Colonic mucosa (tissue), 4 donors: ENCODE data around the gene AP2S1. TPM values are rescaled to one million over a fixed set of nuclear protein-coding genes. Genes with fewer than 3 reads are reported as not detected.
A peak's percentile ranks its signal among the peaks of the same experiment; 100 is the strongest.

Experiments used
- DNase-seq: peaks from one replicate; pipeline ENCODE4 v3.0.0-alpha.2; 2020
- H3K27ac ChIP-seq: fragments of 200-600 bp; one replicate; pipeline ENCODE4 v1.8.0; 2021
- H3K27me3 ChIP-seq: fragments of 200-600 bp; one replicate; pipeline ENCODE4 v1.8.0; 2021
- H3K36me3 ChIP-seq: fragments of 200-600 bp; one replicate; pipeline ENCODE4 v1.8.0; 2021
- H3K4me1 ChIP-seq: fragments of 200-600 bp; one replicate; pipeline ENCODE4 v1.8.0; 2021; ENCODE audit warnings: mild to moderate bottlenecking
- H3K4me3 ChIP-seq: fragments of 200-600 bp; one replicate; pipeline ENCODE4 v1.8.0; 2021
- H3K9ac ChIP-seq, 2 donors: one replicate each; pipeline ENCODE4 v1.7.0; 2013; ENCODE audit warnings: control low read depth in 2 of 2, low read depth in 2 of 2, low read length in 2 of 2
- H3K9me3 ChIP-seq: fragments of 200-600 bp; one replicate; pipeline ENCODE4 v1.8.0; 2021
- intact Hi-C: fragments of 100-400 bp; cut with DNase I; formaldehyde crosslinking; loops from one replicate; pipeline ENCODE4 v1.14.1; 2022
- total RNA-seq, 2 donors: library from RNA; stranded (reverse); fragmentation: NEBNext Ultra II Directional in 1 of 2; extraction: Animal tissue kit (Norgen Biotek cat#: 25700) in 1 of 2; gene quantifications; one replicate each; pipeline ENCODE4 v1.2.1, GENCODE V29; 2021
- TF ChIP-seq, protein P1 (sequence below): fragments of 200-600 bp; IDR thresholded peaks from one replicate; pipeline ENCODE4 v1.8.0; 2022; ENCODE audit warnings: antibody characterized with exemption, mild to moderate bottlenecking
- donor health status: healthy.
- donor health status: DM: no; HTN: no; CAD: no.
- donor health status: DM: no; HTN: no; CAD: no.

AP2S1 gene
- total RNA-seq, 2 donors from 2014 or later: 132 to 208 TPM

DNA sequence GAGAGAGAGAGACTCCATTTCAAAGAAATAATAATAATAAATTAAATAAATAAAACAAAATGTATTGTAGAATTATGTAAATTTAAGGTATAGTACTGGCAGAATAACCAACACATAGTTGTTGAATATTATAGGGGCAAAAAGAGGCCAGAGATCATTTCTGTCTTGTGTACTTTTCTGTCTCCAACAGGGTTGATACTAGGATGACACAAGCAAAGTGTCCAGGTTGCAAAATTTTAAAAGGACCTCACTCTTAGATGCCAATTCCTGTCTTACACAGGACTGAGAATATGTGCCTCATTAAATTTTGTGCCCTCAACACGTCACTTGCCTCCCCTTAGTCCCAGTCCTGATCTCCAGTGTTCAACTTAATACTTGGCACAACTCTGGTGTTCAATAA lies 2.2 kb upstream of the AP2S1 start:
- TF ChIP-seq, protein P1, sequence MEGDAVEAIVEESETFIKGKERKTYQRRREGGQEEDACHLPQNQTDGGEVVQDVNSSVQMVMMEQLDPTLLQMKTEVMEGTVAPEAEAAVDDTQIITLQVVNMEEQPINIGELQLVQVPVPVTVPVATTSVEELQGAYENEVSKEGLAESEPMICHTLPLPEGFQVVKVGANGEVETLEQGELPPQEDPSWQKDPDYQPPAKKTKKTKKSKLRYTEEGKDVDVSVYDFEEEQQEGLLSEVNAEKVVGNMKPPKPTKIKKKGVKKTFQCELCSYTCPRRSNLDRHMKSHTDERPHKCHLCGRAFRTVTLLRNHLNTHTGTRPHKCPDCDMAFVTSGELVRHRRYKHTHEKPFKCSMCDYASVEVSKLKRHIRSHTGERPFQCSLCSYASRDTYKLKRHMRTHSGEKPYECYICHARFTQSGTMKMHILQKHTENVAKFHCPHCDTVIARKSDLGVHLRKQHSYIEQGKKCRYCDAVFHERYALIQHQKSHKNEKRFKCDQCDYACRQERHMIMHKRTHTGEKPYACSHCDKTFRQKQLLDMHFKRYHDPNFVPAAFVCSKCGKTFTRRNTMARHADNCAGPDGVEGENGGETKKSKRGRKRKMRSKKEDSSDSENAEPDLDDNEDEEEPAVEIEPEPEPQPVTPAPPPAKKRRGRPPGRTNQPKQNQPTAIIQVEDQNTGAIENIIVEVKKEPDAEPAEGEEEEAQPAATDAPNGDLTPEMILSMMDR: no peak
- DNase-seq: no peak
- Histone ChIP-seq H3K4me1 (peaks cover 5% of the 10 kb centered on the region), H3K4me3 (no peak overlapping the region), H3K27me3 (no peaks in the 10 kb centered on the region), H3K27ac (no peak overlapping the region), H3K9ac (no peak overlapping the region), H3K36me3 (no peaks in the 10 kb centered on the region), H3K9me3 (no peaks in the 10 kb centered on the region)
- intact Hi-C loops: no loop called here

DNA sequence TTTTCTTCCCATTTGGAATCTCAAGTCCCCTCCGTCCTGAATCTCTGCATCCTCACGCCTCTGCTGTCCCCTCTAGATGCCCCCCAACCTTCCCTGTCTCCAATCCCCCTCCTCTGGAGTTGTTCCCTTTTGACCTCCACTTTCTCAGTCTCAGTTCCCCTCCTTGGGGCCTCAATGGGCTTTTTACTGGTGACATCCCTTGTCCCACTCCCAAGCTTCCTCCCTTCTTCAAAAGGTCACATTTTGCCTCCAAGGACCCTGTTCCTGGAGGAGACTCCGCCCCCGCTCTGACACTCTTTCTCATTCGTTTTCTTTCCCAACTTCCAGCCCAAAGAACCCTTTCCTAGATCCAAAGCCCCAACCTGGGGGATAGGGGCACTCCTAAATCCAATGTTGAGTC lies 1.0 kb downstream of the AP2S1 start:
- Histone ChIP-seq H3K27me3 (no peaks in the 10 kb centered on the region), H3K27ac (peak overlapping the region; percentile 76), H3K9ac (peak overlapping the region; percentile 70 to 93), H3K9me3 (no peaks in the 10 kb centered on the region), H3K4me3 (peak overlapping the region; percentile 73), H3K4me1 (peaks cover 5% of the 10 kb centered on the region), H3K36me3 (no peaks in the 10 kb centered on the region)
- no peak for DNase-seq
- intact Hi-C loops: no loop called here
- TF ChIP-seq, protein P1: no peak

DNA sequence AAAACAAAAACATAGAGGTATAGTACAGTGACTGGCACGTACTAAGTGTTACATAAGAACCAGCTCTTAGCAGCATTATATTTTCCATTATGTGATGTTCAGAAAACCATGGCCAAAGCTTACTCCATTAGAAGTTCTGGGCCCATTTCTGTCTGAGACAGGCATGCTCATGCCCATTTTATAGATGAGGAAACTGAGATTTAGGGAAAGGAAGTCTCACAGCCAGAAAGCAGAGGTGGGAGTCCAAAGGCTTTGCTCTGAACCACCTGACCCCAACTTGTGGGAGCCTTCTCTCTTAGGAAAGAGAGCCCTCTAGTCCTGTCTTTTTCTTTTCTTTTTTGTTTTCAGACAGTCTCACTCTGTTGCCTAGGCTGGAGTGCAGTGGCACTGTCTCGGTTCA lies 2.3 kb downstream of the AP2S1 start:
- Histone ChIP-seq H3K4me3 (no peak overlapping the region), H3K27me3 (no peaks in the 10 kb centered on the region), H3K9ac (no peak overlapping the region), H3K9me3 (no peaks in the 10 kb centered on the region), H3K27ac (no peak overlapping the region), H3K4me1 (peaks cover 5% of the 10 kb centered on the region), H3K36me3 (no peaks in the 10 kb centered on the region)
- TF ChIP-seq, protein P1: no peak
- DNase-seq: no peak
- intact Hi-C loops: no loop called here

DNA sequence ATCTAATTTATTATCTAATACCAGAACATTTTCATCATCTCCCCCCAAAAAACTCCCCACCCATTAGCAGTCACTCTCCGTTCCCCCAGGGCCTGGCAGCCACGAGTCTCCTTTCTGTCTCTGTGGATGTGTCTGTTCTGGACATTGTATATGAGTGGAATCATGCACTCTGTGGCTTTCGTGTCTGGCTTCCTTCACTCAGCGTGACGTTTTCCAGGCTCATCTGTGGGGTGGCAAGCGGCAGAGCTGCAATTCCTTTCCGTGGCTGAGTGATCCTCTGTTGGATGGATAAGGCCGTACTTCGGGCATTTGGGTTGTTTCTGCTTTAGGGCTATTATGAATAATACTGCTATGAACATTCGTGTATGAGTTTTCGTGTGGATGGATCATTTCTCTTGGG lies 3.1 kb downstream of the AP2S1 start:
- no peak overlapping the region for H3K27ac ChIP-seq
- no peak overlapping the region for H3K9ac ChIP-seq
- TF ChIP-seq, protein P1: no peak
- no peak overlapping the region for H3K4me3 ChIP-seq
- no peaks in the 10 kb centered on the region for H3K27me3 ChIP-seq
- H3K36me3 ChIP-seq: no peaks in the 10 kb centered on the region
- H3K9me3 ChIP-seq: no peaks in the 10 kb centered on the region
- DNase-seq: no peak
- intact Hi-C loops: no loop called here
- peaks cover 5% of the 10 kb centered on the region for H3K4me1 ChIP-seq

DNA sequence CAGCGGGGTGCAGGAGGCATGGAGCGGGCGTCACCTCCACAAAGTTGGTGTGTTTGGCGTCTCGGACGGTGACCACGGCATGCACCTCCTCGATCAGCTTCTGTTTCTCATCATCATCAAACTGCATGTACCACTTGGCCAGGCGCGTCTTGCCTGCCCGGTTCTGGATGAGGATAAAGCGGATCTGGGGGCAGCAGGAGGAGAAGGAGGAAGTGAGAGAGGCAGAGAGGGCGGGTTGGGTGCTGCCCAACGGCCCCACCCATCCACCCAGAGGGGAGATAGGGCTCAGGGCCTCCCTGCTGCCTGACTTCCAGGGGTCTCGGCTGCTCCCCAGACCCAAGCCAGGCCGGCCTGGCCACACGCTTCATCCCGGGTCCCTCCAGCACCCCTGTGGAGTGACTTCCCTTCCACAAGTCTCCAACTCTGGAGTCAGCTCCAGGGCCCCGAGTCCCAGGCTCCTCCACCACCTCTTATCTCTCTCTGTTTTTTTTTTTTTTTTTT lies 4.6 kb downstream of the AP2S1 start:
- no peak for DNase-seq
- Histone ChIP-seq H3K4me1 (peaks cover 5% of the 10 kb centered on the region), H3K27ac (no peak overlapping the region)

More for the DNA sequence above, 4.6 kb downstream of the AP2S1 start:
- Histone ChIP-seq H3K9ac (no peak overlapping the region), H3K9me3 (no peaks in the 10 kb centered on the region), H3K36me3 (no peaks in the 10 kb centered on the region), H3K27me3 (no peaks in the 10 kb centered on the region), H3K4me3 (no peak overlapping the region)
- intact Hi-C loops: no loop called here
- TF ChIP-seq, protein P1: no peak
